Stimulated activated naive CD8-positive, alpha-beta T cell treated with anti-CD3 and anti-CD28 coated beads, Interleukin-15, Interleukin-2, amounts not matched to agents 100 ng/mL and 50 ng/mL, for 24 hours (primary cell): ENCODE results near the gene ADAMTS12.

ENCODE experiments used
- H3K27ac Mint-ChIP-seq: one replicate; pipeline ENCODE4 v1.8.0; 2021; ENCODE audit warnings: mild to moderate bottlenecking, mixed read lengths
- H3K27me3 Mint-ChIP-seq: one replicate; pipeline ENCODE4 v1.8.0; 2021; ENCODE audit warnings: mixed read lengths
- H3K36me3 Mint-ChIP-seq: one replicate; pipeline ENCODE4 v1.8.0; 2021; ENCODE audit warnings: low read depth, mixed read lengths
- H3K4me1 Mint-ChIP-seq: one replicate; pipeline ENCODE4 v1.8.0; 2021; ENCODE audit warnings: low read depth, mixed read lengths
- H3K4me3 Mint-ChIP-seq: one replicate; pipeline ENCODE4 v1.8.0; 2021; ENCODE audit warnings: mild to moderate bottlenecking, mixed read lengths
- H3K9me3 Mint-ChIP-seq: one replicate; pipeline ENCODE4 v1.8.0; 2021; ENCODE audit warnings: mixed read lengths

The ADAMTS12 gene

GRCh38 chr5:33748754-33749153 is 143.0 kb downstream of the ADAMTS12 start:
- H3K9me3 Mint-ChIP-seq: no peaks in the 10 kb centered on the region
- H3K27me3 Mint-ChIP-seq: no peaks in the 10 kb centered on the region
- no peaks in the 10 kb centered on the region for H3K36me3 Mint-ChIP-seq
- no peaks in the 10 kb centered on the region for H3K4me1 Mint-ChIP-seq
- H3K27ac Mint-ChIP-seq: no peak overlapping the region
- no peak overlapping the region for H3K4me3 Mint-ChIP-seq

- Mint-ChIP-seq H3K4me1 (no peaks in the 10 kb centered on the region), H3K4me3 (no peak overlapping the region), H3K27me3 (no peaks in the 10 kb centered on the region), H3K27ac (no peak overlapping the region), H3K36me3 (no peaks in the 10 kb centered on the region), H3K9me3 (no peaks in the 10 kb centered on the region)
Measured at GRCh38 chr5:33745101-33745770, 146.6 kb downstream of the ADAMTS12 start.

- Mint-ChIP-seq H3K9me3 (no peaks in the 10 kb centered on the region), H3K27me3 (no peaks in the 10 kb centered on the region), H3K4me3 (no peak overlapping the region), H3K27ac (no peak overlapping the region), H3K36me3 (no peaks in the 10 kb centered on the region), H3K4me1 (no peaks in the 10 kb centered on the region)
Measured at GRCh38 chr5:33743099-33743498, 148.7 kb downstream of the ADAMTS12 start.

- Mint-ChIP-seq H3K4me3 (no peak overlapping the region), H3K4me1 (no peaks in the 10 kb centered on the region), H3K27me3 (no peaks in the 10 kb centered on the region), H3K9me3 (no peaks in the 10 kb centered on the region), H3K27ac (no peak overlapping the region), H3K36me3 (no peaks in the 10 kb centered on the region)
Measured at GRCh38 chr5:33742181-33742580, 149.6 kb downstream of the ADAMTS12 start.

GRCh38 chr5:33738967-33739366 is 152.8 kb downstream of the ADAMTS12 start:
- no peak overlapping the region for H3K4me3 Mint-ChIP-seq
- H3K27me3 Mint-ChIP-seq: no peaks in the 10 kb centered on the region
- no peaks in the 10 kb centered on the region for H3K36me3 Mint-ChIP-seq
- no peaks in the 10 kb centered on the region for H3K9me3 Mint-ChIP-seq
- H3K4me1 Mint-ChIP-seq: no peaks in the 10 kb centered on the region
- H3K27ac Mint-ChIP-seq: no peak overlapping the region

- Mint-ChIP-seq H3K9me3 (no peaks in the 10 kb centered on the region), H3K4me3 (no peak overlapping the region), H3K4me1 (no peaks in the 10 kb centered on the region), H3K36me3 (no peaks in the 10 kb centered on the region), H3K27ac (no peak overlapping the region), H3K27me3 (no peaks in the 10 kb centered on the region)
Measured at GRCh38 chr5:33738097-33738496, 153.7 kb downstream of the ADAMTS12 start.

GRCh38 chr5:33737697-33738096 is 154.1 kb downstream of the ADAMTS12 start:
- H3K4me3 Mint-ChIP-seq: no peak overlapping the region
- H3K27me3 Mint-ChIP-seq: no peaks in the 10 kb centered on the region

GRCh38 chr5:33737284-33737683 is 154.5 kb downstream of the ADAMTS12 start:
- no peaks in the 10 kb centered on the region for H3K9me3 Mint-ChIP-seq
- no peaks in the 10 kb centered on the region for H3K36me3 Mint-ChIP-seq
- no peaks in the 10 kb centered on the region for H3K4me1 Mint-ChIP-seq

More at GRCh38 chr5:33737697-33738096, 154.1 kb downstream of the ADAMTS12 start:
- H3K9me3 Mint-ChIP-seq: no peaks in the 10 kb centered on the region
- H3K27ac Mint-ChIP-seq: no peak overlapping the region
- no peaks in the 10 kb centered on the region for H3K4me1 Mint-ChIP-seq
- no peaks in the 10 kb centered on the region for H3K36me3 Mint-ChIP-seq

GRCh38 chr5:33736510-33736909 is 155.3 kb downstream of the ADAMTS12 start:
- no peaks in the 10 kb centered on the region for H3K36me3 Mint-ChIP-seq
- no peak overlapping the region for H3K4me3 Mint-ChIP-seq
- H3K27ac Mint-ChIP-seq: no peak overlapping the region
- H3K4me1 Mint-ChIP-seq: no peaks in the 10 kb centered on the region
- no peaks in the 10 kb centered on the region for H3K27me3 Mint-ChIP-seq
- no peaks in the 10 kb centered on the region for H3K9me3 Mint-ChIP-seq

More at GRCh38 chr5:33737284-33737683, 154.5 kb downstream of the ADAMTS12 start:
- Mint-ChIP-seq H3K27ac (no peak overlapping the region), H3K27me3 (no peaks in the 10 kb centered on the region), H3K4me3 (no peak overlapping the region)

- Mint-ChIP-seq H3K9me3 (no peaks in the 10 kb centered on the region), H3K4me1 (no peaks in the 10 kb centered on the region), H3K27me3 (no peaks in the 10 kb centered on the region), H3K36me3 (no peaks in the 10 kb centered on the region), H3K27ac (no peak overlapping the region), H3K4me3 (no peak overlapping the region)
Measured at GRCh38 chr5:33735072-33735471, 156.7 kb downstream of the ADAMTS12 start.

GRCh38 chr5:33734537-33734936 is 157.3 kb downstream of the ADAMTS12 start:
- Mint-ChIP-seq H3K36me3 (no peaks in the 10 kb centered on the region), H3K27me3 (no peaks in the 10 kb centered on the region), H3K9me3 (no peaks in the 10 kb centered on the region), H3K27ac (no peak overlapping the region), H3K4me1 (no peaks in the 10 kb centered on the region), H3K4me3 (no peak overlapping the region)

GRCh38 chr5:33733225-33733624 is 158.6 kb downstream of the ADAMTS12 start:
- Mint-ChIP-seq H3K4me3 (no peak overlapping the region), H3K27ac (no peak overlapping the region), H3K9me3 (no peaks in the 10 kb centered on the region), H3K36me3 (no peaks in the 10 kb centered on the region), H3K4me1 (no peaks in the 10 kb centered on the region), H3K27me3 (no peaks in the 10 kb centered on the region)

GRCh38 chr5:33726422-33727165 is 165.2 kb downstream of the ADAMTS12 start:
- Mint-ChIP-seq H3K27me3 (no peaks in the 10 kb centered on the region), H3K4me1 (no peaks in the 10 kb centered on the region), H3K9me3 (no peaks in the 10 kb centered on the region), H3K27ac (no peak overlapping the region), H3K4me3 (no peak overlapping the region), H3K36me3 (no peaks in the 10 kb centered on the region)

- Mint-ChIP-seq H3K4me1 (no peaks in the 10 kb centered on the region), H3K4me3 (no peak overlapping the region), H3K36me3 (no peaks in the 10 kb centered on the region), H3K27me3 (no peaks in the 10 kb centered on the region), H3K27ac (no peak overlapping the region), H3K9me3 (no peaks in the 10 kb centered on the region)
Measured at GRCh38 chr5:33725806-33726205, 166.0 kb downstream of the ADAMTS12 start.

GRCh38 chr5:33721491-33722200 is 170.1 kb downstream of the ADAMTS12 start:
- Mint-ChIP-seq H3K27ac (no peak overlapping the region), H3K4me3 (no peak overlapping the region), H3K9me3 (no peaks in the 10 kb centered on the region), H3K27me3 (no peaks in the 10 kb centered on the region), H3K4me1 (no peaks in the 10 kb centered on the region), H3K36me3 (no peaks in the 10 kb centered on the region)
